GM18505 (cell line): ENCODE results near the gene PCDH15.

Source experiments
- ATAC-seq: cut with Tn5 transposase; IDR thresholded peaks from one replicate; pipeline ENCODE4 v1.9.1; 2021; ENCODE audit not compliant: unreplicated experiment
- POLR2A ChIP-seq: IDR thresholded peaks from 4 replicates; pipeline ENCODE4 v1.6.1; 2011; ENCODE audit warnings: borderline replicate concordance; ENCODE audit not compliant: insufficient read depth, insufficient read length; ENCODE audit errors: extremely low read depth

The PCDH15 gene

GRCh38 chr10:54363390-54363789, 437.6 kb downstream of the PCDH15 start:
- ATAC-seq, result no peak

GRCh38 chr10:54342058-54342457, 459.0 kb downstream of the PCDH15 start:
- TF ChIP-seq POLR2A, result no peak
- ATAC-seq, result no peak

More at GRCh38 chr10:54363390-54363789, 437.6 kb downstream of the PCDH15 start:
- TF ChIP-seq POLR2A, result no peak

DNA sequence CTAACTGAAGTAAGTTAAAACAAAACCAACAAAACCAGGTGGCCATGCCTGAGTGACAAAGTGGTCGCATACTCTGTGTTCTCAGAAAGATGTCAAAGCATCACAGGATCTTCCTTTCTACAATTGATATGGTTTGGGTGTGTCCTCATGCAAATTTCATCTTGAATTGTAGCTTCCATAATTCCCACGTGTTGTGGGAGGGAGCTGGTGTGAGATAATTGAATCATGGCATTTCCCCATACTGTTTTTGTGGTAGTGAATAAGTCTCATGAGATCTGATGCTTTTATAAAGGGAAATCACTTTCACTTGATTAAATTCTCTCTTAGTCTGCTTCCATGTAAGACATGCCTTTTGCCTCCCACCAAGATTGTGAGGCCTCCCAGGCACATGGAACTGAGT, 465.7 kb downstream of the PCDH15 start:
- TF ChIP-seq POLR2A, result no peak
- no peak for ATAC-seq

DNA sequence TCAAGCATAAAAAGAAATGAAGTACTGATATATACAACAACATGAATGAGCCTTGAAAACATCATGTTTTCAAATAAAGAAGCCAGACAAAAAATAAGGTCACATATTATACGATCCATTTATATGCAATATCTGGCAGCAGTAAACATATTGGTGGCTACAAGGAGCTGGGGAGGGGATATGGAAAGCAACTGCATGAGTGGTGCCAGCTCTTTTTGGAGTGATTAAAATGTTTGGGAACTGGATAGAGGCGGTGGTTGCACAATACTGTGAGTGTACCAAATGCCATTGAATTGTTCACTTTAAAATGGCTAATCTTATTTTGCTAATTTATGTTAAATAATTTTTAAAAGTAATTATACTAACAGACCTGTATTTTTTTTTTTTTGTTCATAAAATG, 481.7 kb downstream of the PCDH15 start:
- TF ChIP-seq POLR2A, result no peak
- no peak for ATAC-seq

GRCh38 chr10:54318470-54318869, 482.6 kb downstream of the PCDH15 start:
- no peak for ATAC-seq
- no peak for TF ChIP-seq POLR2A

DNA sequence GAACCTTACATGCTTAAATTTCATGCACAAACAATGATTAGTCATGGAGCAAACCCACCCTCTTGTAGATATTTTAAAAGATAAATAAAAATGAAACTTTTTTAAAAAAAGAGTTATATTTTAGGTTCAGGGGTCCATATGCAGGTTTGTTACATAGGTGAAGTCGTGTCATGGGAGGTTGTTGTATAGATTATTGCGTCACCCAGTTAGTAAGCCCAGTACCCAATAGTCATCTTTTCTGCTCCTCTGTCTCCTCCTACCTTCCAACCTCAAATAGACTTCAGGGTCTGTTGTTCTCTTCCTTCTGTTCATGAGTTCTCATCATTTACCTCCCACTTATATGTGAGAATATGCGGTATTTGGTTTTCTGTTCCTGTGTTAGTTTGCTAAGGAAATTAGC, 486.6 kb downstream of the PCDH15 start:
- no peak for TF ChIP-seq POLR2A
- ATAC-seq, result no peak

GRCh38 chr10:54284526-54285193, 516.4 kb downstream of the PCDH15 start:
- ATAC-seq, result no peak
- TF ChIP-seq POLR2A, result no peak

DNA sequence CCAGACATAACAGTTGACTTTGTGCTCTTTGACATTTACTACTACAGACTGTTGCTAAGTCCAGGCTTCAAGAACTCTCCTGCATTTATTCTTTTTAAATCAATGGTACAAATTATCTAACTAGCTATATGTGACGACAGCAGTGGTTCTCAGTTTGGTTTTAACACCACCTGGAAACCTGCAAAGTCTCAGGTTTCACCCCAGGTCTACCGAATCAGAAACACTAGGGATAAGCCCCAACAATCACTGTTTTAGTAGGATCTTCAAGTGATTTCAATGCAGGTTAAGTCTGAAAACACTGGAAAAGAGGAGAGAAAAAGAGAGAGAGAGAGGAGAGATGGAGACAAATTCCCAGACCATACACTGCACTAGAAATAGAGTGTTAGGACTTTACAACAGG, 519.0 kb downstream of the PCDH15 start:
- ATAC-seq, result no peak
- no peak for TF ChIP-seq POLR2A

- ATAC-seq, result no peak
- no peak for TF ChIP-seq POLR2A
Observed at GRCh38 chr10:54266395-54266794, 534.6 kb downstream of the PCDH15 start.

DNA sequence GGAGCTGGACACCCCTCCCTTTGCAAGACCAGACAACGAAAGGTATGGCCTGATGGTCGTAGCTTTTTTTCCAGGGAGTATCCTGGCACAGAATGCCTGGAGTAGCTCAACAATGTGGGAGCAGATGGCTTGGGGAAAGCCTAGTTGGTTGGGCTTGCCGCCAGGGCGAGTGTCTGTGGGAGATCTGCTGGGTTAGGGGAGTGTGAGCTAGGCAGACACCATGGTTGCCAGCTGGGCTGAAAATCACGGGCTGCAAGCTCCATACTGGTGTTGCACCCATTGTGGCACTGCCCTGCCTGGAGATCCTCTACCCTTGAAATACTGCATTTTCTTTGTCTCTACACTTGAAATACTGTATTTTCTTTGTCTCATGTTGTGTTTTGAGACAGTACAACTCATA, 538.3 kb downstream of the PCDH15 start:
- TF ChIP-seq POLR2A, result no peak

GRCh38 chr10:54259104-54259503, 541.9 kb downstream of the PCDH15 start:
- no peak for ATAC-seq
- TF ChIP-seq POLR2A, result no peak

More for the DNA sequence above, 538.3 kb downstream of the PCDH15 start:
- ATAC-seq, result no peak

GRCh38 chr10:54234832-54235231, 566.2 kb downstream of the PCDH15 start:
- no peak for TF ChIP-seq POLR2A
- no peak for ATAC-seq

- no peak for TF ChIP-seq POLR2A
- ATAC-seq, result no peak
Observed at GRCh38 chr10:54203401-54203800, 597.6 kb downstream of the PCDH15 start.

DNA sequence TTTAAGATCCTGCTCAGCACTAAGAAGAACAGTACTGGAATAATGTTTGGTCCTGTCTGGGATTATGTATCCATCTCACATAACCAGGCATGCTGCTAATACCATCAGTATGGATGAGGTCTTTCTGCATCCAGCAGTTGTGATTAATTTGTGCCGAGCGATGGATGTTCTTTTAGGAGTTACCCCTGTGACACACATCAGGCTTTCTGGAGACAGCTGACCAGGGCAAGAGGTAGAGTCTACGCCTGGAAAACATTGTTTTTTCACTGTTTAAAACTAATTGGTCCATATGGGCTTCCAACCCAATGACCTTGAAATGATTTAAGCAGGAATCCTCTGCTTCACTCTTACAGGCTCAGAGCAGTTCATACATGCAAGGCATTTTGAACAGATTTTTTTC, 603.0 kb downstream of the PCDH15 start:
- TF ChIP-seq POLR2A, result no peak
- no peak for ATAC-seq

DNA sequence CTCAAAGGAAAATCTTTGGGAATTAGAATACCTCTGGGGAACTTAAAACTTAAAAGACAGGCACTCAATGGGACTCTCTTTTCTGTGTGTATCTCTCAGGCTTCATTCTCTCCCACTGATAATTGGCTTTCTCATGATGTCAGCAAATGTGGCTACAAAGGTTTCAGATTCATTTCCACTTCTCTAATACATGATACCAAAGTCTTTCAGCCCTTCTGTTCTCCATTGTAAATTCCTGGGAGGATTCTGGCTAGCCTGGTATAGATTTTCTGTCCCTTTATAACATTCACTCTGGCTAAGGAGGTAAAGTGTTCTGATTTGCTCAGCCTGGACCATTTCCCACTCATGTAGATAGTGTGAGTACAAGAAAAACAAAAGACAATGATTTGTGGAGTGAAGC, 606.2 kb downstream of the PCDH15 start:
- ATAC-seq, result no peak
- TF ChIP-seq POLR2A, result no peak
